GM12801 (cell line): ENCODE measurements around the gene HTR3B.

Experiments
- TF ChIP-seq, protein P1 (sequence below): IDR thresholded peaks from one replicate; pipeline ENCODE4 v1.5.1; 2011; ENCODE audit warnings: control low read depth; ENCODE audit not compliant: insufficient read length; ENCODE audit errors: extremely low read depth

HTR3B gene

DNA sequence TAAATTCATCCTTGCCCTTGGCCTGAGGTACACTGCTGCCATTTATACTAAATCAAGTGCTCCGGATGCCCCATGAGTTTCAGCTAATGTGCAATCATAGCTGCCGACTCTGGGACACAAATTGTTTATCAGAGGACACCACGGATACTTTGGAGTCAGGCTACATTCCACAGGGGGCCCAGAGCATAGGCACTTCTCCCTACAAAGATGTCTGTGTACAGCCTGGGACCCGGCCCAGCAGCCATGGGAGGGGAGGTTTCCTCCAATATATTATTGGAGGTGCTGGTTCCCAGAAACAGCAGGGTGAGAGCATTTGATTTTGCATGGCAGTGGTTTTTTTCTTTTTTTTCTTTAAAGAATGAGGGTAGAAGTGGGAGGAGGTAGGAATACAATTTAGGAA is 31.3 kb downstream of the HTR3B start:
- TF ChIP-seq, protein P1, sequence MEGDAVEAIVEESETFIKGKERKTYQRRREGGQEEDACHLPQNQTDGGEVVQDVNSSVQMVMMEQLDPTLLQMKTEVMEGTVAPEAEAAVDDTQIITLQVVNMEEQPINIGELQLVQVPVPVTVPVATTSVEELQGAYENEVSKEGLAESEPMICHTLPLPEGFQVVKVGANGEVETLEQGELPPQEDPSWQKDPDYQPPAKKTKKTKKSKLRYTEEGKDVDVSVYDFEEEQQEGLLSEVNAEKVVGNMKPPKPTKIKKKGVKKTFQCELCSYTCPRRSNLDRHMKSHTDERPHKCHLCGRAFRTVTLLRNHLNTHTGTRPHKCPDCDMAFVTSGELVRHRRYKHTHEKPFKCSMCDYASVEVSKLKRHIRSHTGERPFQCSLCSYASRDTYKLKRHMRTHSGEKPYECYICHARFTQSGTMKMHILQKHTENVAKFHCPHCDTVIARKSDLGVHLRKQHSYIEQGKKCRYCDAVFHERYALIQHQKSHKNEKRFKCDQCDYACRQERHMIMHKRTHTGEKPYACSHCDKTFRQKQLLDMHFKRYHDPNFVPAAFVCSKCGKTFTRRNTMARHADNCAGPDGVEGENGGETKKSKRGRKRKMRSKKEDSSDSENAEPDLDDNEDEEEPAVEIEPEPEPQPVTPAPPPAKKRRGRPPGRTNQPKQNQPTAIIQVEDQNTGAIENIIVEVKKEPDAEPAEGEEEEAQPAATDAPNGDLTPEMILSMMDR, result no peak

DNA sequence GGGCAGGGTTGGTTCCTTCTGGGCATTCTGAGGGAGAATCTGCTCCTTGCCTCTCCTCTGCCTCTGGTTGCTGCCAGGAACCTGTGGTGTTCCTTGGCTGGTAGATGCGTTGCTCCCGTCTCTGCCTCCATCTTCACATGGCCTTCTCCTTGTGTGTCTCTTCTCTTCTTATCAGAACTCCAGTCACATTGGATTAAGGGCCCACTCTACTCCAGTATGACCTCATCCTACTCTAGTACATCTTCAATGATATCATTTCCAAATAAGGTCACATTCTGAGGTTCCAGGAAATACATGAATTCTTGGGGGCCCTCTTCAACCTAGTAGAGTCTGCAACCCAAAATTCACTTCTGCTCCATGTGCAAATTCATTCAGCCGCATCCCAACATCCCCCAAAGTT is 33.3 kb downstream of the HTR3B start:
- TF ChIP-seq, protein P1, result no peak

- TF ChIP-seq, protein P1, result no peak
These were observed 37.7 kb downstream of the HTR3B start for GRCh38 chr11:113942256-113942655.

GRCh38 chr11:113947994-113948393 is 43.4 kb downstream of the HTR3B start:
- TF ChIP-seq, protein P1, result no peak

GRCh38 chr11:113949891-113950290 is 45.3 kb downstream of the HTR3B start:
- TF ChIP-seq, protein P1, result no peak

GRCh38 chr11:113951537-113951936 is 46.9 kb downstream of the HTR3B start:
- TF ChIP-seq, protein P1, result no peak

GRCh38 chr11:113952070-113952469 is 47.5 kb downstream of the HTR3B start:
- TF ChIP-seq, protein P1, result no peak

DNA sequence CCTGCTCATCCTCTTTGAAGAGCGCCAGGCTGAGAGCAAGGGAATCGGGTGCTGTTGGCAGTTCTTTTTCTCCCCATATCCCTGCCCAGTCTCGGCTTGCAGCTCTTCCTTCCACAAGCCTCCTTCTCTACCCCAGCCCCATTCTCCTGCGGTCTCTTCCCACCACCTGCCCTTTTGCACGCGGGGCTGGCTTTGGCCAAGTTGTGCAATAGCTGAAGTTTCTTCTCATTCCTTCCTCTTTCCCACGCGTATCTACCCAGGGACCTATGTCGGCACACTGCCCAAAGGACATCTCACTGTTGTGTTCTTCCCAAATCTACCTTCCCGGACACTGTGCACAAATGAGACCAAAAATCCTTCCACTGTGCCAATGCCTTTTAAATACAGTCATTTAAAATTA is 48.0 kb downstream of the HTR3B start:
- TF ChIP-seq, protein P1, result no peak
